HUDEP-2 (cell line): Measurements from ENCODE around the gene SLC39A10.
A peak's percentile ranks its signal among the peaks of the same experiment; 100 is the strongest.

Source experiments
- DNase-seq, 76 experiments: peaks; one replicate each; lab custom pipeline; 2025; ENCODE audit not compliant: unreplicated experiment in 76 of 76; lab: John Stamatoyannopoulos, UW

SLC39A10 gene

DNA sequence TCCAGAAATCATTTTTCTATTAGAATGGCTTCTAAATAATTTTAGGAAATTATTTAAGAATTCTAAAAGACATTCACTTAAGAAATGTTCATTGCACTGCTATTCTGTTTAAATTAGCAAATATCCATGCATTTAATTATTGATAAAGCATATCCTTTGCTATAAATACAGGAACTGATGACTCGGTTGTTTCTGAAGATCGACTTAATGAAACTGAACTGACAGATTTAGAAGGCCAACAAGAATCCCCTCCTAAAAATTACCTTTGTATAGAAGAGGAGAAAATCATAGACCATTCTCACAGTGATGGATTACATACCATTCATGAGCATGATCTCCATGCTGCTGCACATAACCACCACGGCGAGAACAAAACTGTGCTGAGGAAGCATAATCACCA is 59.4 kb downstream of the SLC39A10 start:
- no peak for DNase-seq

GRCh38 chr2:195721042-195721441 is 64.0 kb downstream of the SLC39A10 start:
- no peak for DNase-seq

GRCh38 chr2:195722075-195722474 is 65.0 kb downstream of the SLC39A10 start:
- no peak for DNase-seq

DNA sequence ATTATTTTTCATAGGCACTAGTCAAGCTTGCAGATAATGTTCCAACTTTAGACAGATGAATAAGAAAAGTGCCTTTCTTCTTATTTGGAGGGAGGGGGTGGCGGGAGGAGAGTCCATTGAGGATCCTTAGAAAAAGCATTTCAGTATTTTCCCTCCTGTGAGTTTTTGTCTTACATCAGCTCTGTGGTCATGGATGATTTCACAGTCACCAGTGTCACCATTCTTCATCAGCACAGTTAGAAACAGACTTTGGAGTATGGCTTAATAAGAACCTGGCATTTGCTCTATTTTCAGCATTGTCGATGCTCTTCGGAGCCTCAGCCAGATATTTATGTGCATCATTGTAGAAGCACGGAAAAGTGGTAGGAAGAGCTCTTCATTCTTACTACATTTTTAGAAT is 70.1 kb downstream of the SLC39A10 start:
- DNase-seq = no peak

GRCh38 chr2:195730912-195731311 is 73.9 kb downstream of the SLC39A10 start:
- DNase-seq = no peak

DNA sequence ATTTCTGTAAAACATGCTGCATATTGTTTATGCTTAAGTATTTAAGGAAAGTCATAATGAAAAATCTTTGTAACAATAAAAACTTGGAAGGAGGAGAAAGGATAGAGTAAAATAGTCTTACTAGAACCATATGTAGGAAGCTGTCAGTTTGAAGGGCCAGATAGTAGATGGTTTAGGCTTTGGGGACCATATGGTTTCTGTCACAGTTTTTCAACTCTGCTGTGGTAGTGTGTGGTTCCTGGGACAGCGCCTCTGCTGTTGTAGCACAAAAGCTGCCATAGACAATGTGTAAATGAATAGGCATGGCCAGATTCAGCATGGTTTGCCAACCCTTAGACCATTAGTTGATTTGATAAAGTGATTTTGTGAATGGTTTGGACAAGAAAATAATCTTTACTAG is 75.5 kb downstream of the SLC39A10 start:
- DNase-seq = no peak

DNA sequence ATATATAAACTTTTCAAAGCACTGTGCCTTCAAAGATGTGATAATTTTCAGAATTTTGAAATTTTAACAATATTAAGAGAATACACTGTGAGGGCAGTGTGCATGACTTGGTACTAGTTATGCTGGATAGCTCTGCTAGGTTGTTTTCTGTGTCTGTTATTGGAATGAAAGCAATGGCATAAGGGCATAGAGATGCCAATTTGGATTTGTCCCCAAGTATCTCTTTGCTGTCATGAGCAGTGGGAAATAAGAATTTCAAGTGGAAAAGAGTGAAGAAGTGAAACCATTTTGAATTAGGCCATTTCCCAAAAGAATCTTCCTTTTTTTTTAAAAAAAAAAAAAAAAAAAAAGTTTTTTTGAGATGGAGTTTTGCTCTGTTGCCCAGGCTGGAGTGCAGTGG is 76.8 kb downstream of the SLC39A10 start:
- no peak for DNase-seq

DNA sequence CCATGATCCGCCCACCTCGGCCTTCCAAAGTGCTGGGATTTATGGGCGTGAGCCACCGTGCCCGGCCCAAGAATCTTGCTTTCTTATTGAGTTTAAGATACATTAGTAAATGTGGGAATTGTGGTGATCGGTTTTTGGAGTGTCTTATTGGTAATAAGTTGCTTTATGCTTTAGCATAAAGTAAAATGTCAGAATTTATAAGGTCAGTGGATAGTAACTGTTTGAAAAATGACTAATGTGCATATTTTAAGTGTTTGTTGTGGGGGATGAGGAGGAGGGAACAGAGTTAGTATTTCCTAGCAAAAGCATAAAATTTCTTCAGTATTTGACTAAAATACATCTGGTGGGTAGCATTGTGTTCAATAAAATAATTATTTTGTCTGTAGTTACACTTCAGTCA is 77.4 kb downstream of the SLC39A10 start:
- DNase-seq = no peak

- DNase-seq = no peak
Measured at GRCh38 chr2:195734931-195735330, 77.9 kb downstream of the SLC39A10 start.

GRCh38 chr2:195735347-195735746 is 78.3 kb downstream of the SLC39A10 start:
- DNase-seq = no peak

DNA sequence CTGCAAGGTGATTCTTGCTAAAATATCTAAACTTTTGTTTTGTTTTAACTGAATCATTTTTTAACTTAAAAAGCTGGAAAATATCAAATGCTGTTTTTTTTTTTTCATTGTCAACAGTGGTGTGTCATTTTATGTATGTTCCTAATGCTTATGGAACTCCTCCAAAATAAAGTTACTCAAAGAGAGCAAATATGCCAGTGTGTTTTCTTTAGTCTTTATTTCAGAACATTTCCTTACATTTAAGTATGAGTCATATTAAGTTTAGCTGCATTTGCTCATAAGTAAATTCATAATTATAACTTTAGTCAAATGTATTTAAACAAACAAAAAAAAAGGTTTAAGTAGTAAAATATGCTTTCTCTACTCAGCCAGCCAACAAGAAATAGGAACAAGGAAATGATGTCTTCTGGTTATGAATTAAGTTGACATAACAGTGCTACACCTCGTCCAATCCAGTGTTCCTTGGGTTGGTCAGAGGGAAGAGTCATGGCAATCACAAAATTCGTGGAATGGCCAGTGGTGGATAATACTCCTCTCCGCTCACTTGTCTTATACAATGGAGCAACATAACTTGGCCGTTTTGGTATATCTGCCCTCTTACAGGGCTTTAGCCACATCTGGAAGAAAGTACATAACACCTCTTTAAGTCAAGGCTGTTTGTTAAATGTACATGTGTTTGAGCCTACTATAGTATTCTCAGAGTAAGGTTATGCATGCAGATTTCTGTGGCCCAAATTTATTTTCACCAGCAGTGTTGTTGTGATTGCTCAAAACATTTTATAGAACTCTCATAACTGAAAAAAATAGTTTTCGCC is 80.7 kb downstream of the SLC39A10 start:
- DNase-seq = no peak

- DNase-seq = no peak
Measured at GRCh38 chr2:195741191-195741590, 84.2 kb downstream of the SLC39A10 start.

- DNase-seq = no peak
Measured at GRCh38 chr2:195756218-195756942, 99.4 kb downstream of the SLC39A10 start.

- DNase-seq = no peak
Measured at GRCh38 chr2:195758846-195759245, 101.8 kb downstream of the SLC39A10 start.

DNA sequence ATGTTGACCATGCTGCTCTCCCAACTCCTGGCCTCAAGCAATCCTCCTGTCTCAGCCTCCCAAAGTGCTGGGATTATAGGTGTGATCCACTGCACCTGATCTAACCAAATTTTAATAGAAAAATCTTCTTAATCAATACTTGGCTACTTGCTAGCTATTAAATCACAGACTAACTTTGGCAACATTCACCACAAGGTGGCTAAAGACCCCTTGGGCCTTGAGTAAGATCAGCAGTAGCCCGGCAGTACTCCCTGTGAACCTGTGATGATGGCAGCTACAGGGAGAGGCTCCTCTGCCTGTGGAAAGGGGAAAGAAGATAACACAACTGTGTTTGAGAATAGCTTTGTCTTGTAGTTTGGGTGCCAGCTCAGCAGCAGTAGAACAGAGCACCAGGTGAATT is 102.9 kb downstream of the SLC39A10 start:
- DNase-seq = no peak

DNA sequence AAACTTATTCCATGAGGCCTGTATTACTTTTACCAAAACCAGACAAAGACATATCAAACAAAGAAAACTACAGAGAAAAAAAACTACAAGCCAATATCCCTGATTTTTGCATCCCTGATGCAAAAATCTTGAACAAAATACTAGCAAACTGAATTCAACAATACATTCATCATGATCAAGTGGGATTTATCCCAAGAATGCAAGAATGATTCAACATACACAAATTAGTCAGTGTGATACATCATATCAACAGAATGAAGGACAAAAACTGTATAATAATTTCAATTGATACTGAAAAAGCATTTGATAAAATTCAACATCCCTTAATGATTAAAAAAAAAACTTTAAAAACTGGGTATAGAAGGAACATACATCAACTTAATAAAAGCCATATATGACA is 106.8 kb downstream of the SLC39A10 start:
- DNase-seq = no peak

GRCh38 chr2:195766691-195767090 is 109.7 kb downstream of the SLC39A10 start:
- DNase-seq = no peak

- DNase-seq = no peak
Measured at GRCh38 chr2:195768431-195768830, 111.4 kb downstream of the SLC39A10 start.

- no peak for DNase-seq
Measured at GRCh38 chr2:195769975-195770374, 112.9 kb downstream of the SLC39A10 start.

DNA sequence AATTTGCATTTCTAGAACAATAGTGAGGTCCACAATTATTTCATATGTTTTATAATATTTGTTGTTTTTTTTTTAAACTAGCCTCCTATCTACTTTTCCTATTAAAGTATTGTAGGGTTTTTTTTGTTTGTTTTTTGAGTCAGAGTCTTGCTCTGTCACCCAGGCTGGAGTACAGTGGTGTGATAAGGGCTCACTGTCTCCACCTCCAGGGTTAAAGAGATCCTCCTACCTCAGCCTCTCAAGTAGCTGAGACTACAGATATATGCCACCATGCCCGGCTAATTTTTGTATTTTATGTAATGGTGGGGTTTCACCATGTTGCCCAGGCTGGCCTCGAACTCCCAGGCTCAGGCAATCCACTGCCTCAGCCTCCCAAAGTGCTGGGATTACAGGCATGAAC is 122.5 kb downstream of the SLC39A10 start:
- DNase-seq = peak in 15 of 76 experiments; percentile 1 to 30 (median 9)

DNA sequence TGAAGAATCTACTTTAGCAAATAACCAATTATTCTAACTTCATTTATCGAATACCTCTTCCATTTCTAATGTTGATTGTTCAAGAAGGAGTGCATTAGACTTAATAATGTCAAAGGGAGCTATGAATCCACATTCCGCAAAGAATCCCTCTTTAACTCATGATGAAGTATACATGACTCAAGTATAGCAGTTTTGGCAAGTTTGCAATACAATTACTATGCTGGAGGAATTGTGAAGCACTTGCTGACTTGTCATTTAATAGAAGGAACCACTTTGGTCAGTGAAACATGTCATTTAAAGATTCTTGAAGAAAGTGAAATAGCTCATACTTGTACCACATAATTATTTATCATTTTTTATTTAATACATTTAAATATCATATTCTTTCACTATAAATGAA is 125.1 kb downstream of the SLC39A10 start:
- DNase-seq = no peak
